ENCODE results near the gene PIGP.

The PIGP gene

DNA sequence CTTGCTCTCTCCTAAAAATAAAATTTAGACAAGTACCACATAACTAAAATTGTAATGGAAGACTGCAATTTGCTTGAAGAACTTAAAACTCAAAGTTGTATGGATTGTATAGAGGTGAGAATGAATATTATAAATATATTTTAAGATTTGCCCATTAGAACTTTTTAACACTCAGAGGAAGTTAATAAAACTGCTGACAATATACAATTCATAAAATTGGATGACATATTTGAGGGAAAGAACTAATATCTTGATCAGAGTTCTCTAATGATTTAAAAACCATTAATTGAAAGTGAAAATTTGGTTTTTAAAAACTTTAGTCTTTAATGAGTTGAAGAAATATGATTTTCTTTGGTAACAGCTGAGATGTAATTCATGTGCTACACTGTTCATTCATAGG lies 21.1 kb upstream of the PIGP start:
- no peaks in the 10 kb centered on the region for H3K9me3 ChIP-seq
- no peaks in the 10 kb centered on the region for H3K27me3 ChIP-seq
- no peak overlapping the region for H3K4me3 ChIP-seq (ENCODE audit: low read depth in 1 of 2, low read length in 1 of 2)
- H3K27ac ChIP-seq: no peak overlapping the region
- H3K4me1 ChIP-seq (ENCODE audit: control insufficient read depth in 1 of 2, insufficient read depth in 1 of 2, low read depth in 1 of 2, low read length in 1 of 2): no peaks in the 10 kb centered on the region
- TF ChIP-seq, protein P1, sequence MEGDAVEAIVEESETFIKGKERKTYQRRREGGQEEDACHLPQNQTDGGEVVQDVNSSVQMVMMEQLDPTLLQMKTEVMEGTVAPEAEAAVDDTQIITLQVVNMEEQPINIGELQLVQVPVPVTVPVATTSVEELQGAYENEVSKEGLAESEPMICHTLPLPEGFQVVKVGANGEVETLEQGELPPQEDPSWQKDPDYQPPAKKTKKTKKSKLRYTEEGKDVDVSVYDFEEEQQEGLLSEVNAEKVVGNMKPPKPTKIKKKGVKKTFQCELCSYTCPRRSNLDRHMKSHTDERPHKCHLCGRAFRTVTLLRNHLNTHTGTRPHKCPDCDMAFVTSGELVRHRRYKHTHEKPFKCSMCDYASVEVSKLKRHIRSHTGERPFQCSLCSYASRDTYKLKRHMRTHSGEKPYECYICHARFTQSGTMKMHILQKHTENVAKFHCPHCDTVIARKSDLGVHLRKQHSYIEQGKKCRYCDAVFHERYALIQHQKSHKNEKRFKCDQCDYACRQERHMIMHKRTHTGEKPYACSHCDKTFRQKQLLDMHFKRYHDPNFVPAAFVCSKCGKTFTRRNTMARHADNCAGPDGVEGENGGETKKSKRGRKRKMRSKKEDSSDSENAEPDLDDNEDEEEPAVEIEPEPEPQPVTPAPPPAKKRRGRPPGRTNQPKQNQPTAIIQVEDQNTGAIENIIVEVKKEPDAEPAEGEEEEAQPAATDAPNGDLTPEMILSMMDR (IDR thresholded peaks at IDR 0.05): no peak
- peaks cover 21% of the 10 kb centered on the region for H3K36me3 ChIP-seq

GRCh38 chr21:37088186-37088735 lies 15.4 kb upstream of the PIGP start:
- no peaks in the 10 kb centered on the region for H3K36me3 ChIP-seq
- TF ChIP-seq, protein P1 (IDR thresholded peaks at IDR 0.05): no peak
- H3K4me1 ChIP-seq (ENCODE audit: control insufficient read depth in 1 of 2, insufficient read depth in 1 of 2, low read depth in 1 of 2, low read length in 1 of 2): peaks cover 21 to 27% of the 10 kb centered on the region in 2 experiments
- H3K27me3 ChIP-seq: no peaks in the 10 kb centered on the region
- H3K9me3 ChIP-seq: no peaks in the 10 kb centered on the region
- H3K27ac ChIP-seq: peak overlapping the region; percentile 34
- no peak overlapping the region for H3K4me3 ChIP-seq (ENCODE audit: low read depth in 1 of 2, low read length in 1 of 2)

GRCh38 chr21:37087188-37087587 lies 14.3 kb upstream of the PIGP start:
- no peak overlapping the region for H3K27ac ChIP-seq
- TF ChIP-seq, protein P1 (IDR thresholded peaks at IDR 0.05): no peak
- peaks cover 21 to 29% of the 10 kb centered on the region in 2 experiments for H3K4me1 ChIP-seq (ENCODE audit: control insufficient read depth in 1 of 2, insufficient read depth in 1 of 2, low read depth in 1 of 2, low read length in 1 of 2)
- H3K4me3 ChIP-seq (ENCODE audit: low read depth in 1 of 2, low read length in 1 of 2): no peak overlapping the region
- H3K36me3 ChIP-seq: no peaks in the 10 kb centered on the region
- H3K9me3 ChIP-seq: no peaks in the 10 kb centered on the region
- H3K27me3 ChIP-seq: no peaks in the 10 kb centered on the region

- no peaks in the 10 kb centered on the region for H3K9me3 ChIP-seq
- no peaks in the 10 kb centered on the region for H3K36me3 ChIP-seq
- peaks cover 21 to 29% of the 10 kb centered on the region in 2 experiments for H3K4me1 ChIP-seq (ENCODE audit: control insufficient read depth in 1 of 2, insufficient read depth in 1 of 2, low read depth in 1 of 2, low read length in 1 of 2)
- no peaks in the 10 kb centered on the region for H3K27me3 ChIP-seq
- TF ChIP-seq, protein P1 (IDR thresholded peaks at IDR 0.05): no peak
- H3K4me3 ChIP-seq (ENCODE audit: low read depth in 1 of 2, low read length in 1 of 2): no peak overlapping the region
- H3K27ac ChIP-seq: no peak overlapping the region
Measured at GRCh38 chr21:37085726-37086125, 12.9 kb upstream of the PIGP start.

DNA sequence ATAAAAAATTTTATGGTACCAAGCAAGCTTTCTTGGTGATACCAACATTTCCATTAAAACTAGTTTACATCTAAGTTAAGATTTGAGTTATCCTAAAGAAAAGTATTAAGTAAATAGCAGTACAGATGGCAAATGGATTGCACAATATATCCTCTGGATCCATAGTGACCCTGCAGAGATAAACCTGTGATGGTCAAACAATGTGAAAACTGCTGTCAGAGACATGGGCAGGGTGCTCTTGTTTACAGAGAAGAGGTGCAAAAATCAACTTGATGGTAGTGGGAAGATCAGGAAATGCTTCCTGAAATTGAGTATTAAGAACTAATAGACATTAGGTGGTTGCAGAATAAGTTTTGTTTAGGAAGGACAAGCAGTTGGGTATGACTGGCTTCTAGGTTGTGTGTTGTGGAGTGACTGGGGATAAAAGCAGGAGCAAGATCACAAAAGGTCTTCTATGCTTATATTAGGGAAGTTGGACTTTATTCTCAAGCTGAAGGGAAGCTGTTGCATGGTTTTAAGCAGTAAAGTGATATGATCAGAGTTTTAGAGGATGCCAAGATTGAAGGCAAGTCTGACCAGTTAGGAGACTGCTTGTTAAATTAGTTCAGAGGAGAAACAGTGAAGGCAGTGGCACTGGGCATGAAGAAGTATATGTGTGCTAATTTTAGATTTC lies 10.1 kb upstream of the PIGP start:
- TF ChIP-seq, protein P1 (IDR thresholded peaks at IDR 0.05): no peak
- Histone ChIP-seq H3K4me3 (ENCODE audit: low read depth in 1 of 2, low read length in 1 of 2) (no peak overlapping the region), H3K4me1 (ENCODE audit: control insufficient read depth in 1 of 2, insufficient read depth in 1 of 2, low read depth in 1 of 2, low read length in 1 of 2) (peaks cover 13 to 20% of the 10 kb centered on the region in 2 experiments), H3K27me3 (no peaks in the 10 kb centered on the region), H3K36me3 (no peaks in the 10 kb centered on the region), H3K27ac (no peak overlapping the region), H3K9me3 (no peaks in the 10 kb centered on the region)
